Endothelial cell of umbilical vein (primary cell): ENCODE data around the gene BCL7A.

Experiments
- CTCF ChIP-seq, 2 donors: IDR thresholded peaks; 1 replicate in 1 of 2; 2 replicates in 1 of 2; pipeline ENCODE4 v1.5.1; 2011; ENCODE audit warnings: low read length in 2 of 2, mild to moderate bottlenecking in 2 of 2, moderate library complexity in 2 of 2, control low read depth in 1 of 2, inconsistent platforms in 1 of 2, low read depth in 1 of 2; ENCODE audit not compliant: insufficient read depth in 1 of 2; ENCODE audit errors: extremely low read depth in 1 of 2
- EZH2 ChIP-seq: IDR thresholded peaks from 2 replicates; pipeline ENCODE4 v1.6.1; 2012; ENCODE audit warnings: borderline replicate concordance, low read depth, mild to moderate bottlenecking, moderate library complexity, low read length, inconsistent platforms; ENCODE audit not compliant: severe bottlenecking
- FOS ChIP-seq: IDR thresholded peaks from 2 replicates; pipeline ENCODE4 v1.6.1; 2011; ENCODE audit warnings: mild to moderate bottlenecking, low read length, moderate library complexity, borderline replicate concordance; ENCODE audit not compliant: insufficient read depth
- JUN ChIP-seq: IDR thresholded peaks from 2 replicates; pipeline ENCODE4 v1.6.1; 2011; ENCODE audit warnings: borderline replicate concordance, low read depth; ENCODE audit not compliant: insufficient read length, insufficient read depth
- POLR2A ChIP-seq: IDR thresholded peaks from 2 replicates; pipeline ENCODE4 v1.6.1; 2012; ENCODE audit warnings: low read depth, mild to moderate bottlenecking, control low read depth, low read length

GRCh38 chr12:122097927-122098756 is 76.5 kb downstream of the BCL7A start:
- TF ChIP-seq FOS (no peak), CTCF (IDR thresholded peaks at IDR 0.05; ENCODE audit: extremely low read depth in 1 of 2, insufficient read depth in 1 of 2, low read depth in 1 of 2, low read length in 2 of 2) (no peak), EZH2 (no peak), POLR2A (no peak), JUN (no peak)
